OCI-LY1 (cell line): ENCODE data around the gene GSX1.

Experiments
- H2AFZ ChIP-seq: fragments of 200-600 bp; sonication (generic), shearing (Covaris generic); 2 replicates; pipeline ENCODE4 v1.6.0; 2014; ENCODE audit warnings: antibody characterized with exemption, mild to moderate bottlenecking, low read length
- H3F3A ChIP-seq: fragments of 200-600 bp; sonication (generic), shearing (Covaris generic); 2 replicates; pipeline ENCODE4 v1.6.0; 2014; ENCODE audit warnings: mild to moderate bottlenecking, antibody characterized with exemption, low read length, moderate library complexity; ENCODE audit not compliant: insufficient read depth
- H3K27ac ChIP-seq: fragments of 200-600 bp; sonication (generic); 2 replicates; pipeline ENCODE4 v1.5.1; 2014; ENCODE audit warnings: low read length, mixed run types, mild to moderate bottlenecking, low read depth; ENCODE audit not compliant: poor library complexity, severe bottlenecking
- H3K27me3 ChIP-seq: fragments of 200-600 bp; sonication (generic); 2 replicates; pipeline ENCODE4 v1.6.0; 2014; ENCODE audit warnings: antibody characterized with exemption, mild to moderate bottlenecking, low read length, moderate library complexity; ENCODE audit not compliant: insufficient read depth
- H3K36me3 ChIP-seq: fragments of 200-600 bp; sonication (generic); 2 replicates; pipeline ENCODE4 v1.6.1; 2014; ENCODE audit warnings: mild to moderate bottlenecking, antibody characterized with exemption, low read length, moderate library complexity, mixed read lengths; ENCODE audit not compliant: insufficient read depth
- H3K4me1 ChIP-seq: fragments of 200-600 bp; sonication (generic); 2 replicates; pipeline ENCODE4 v1.5.1; 2014; ENCODE audit warnings: mild to moderate bottlenecking, low read length, moderate library complexity; ENCODE audit not compliant: insufficient read depth, severe bottlenecking
- H3K4me2 ChIP-seq: fragments of 200-600 bp; sonication (generic), shearing (Covaris generic); 2 replicates; pipeline ENCODE4 v1.6.1; 2014; ENCODE audit warnings: low read length
- H3K4me3 ChIP-seq: fragments of 200-600 bp; sonication (generic); 2 replicates; pipeline ENCODE4 v1.5.1; 2014; ENCODE audit warnings: low read length, low read depth, mild to moderate bottlenecking, mixed read lengths; ENCODE audit not compliant: poor library complexity, severe bottlenecking
- H3K79me2 ChIP-seq: fragments of 200-600 bp; shearing (Covaris generic); 2 replicates; pipeline ENCODE4 v1.6.1; 2016; ENCODE audit warnings: mixed run types, low read length, mixed read lengths; ENCODE audit not compliant: insufficient read depth
- H3K9ac ChIP-seq: fragments of 200-600 bp; sonication (generic), shearing (Covaris generic); 2 replicates; pipeline ENCODE4 v1.6.1; 2014; ENCODE audit warnings: mild to moderate bottlenecking, low read length, mixed read lengths
- H3K9me2 ChIP-seq: fragments of 200-600 bp; sonication (generic), shearing (Covaris generic); 2 replicates; pipeline ENCODE4 v1.6.1; 2014; ENCODE audit warnings: low read depth, mild to moderate bottlenecking, low read length, mixed read lengths
- H3K9me3 ChIP-seq: fragments of 200-600 bp; shearing (Covaris generic); 2 replicates; pipeline ENCODE4 v1.6.1; 2014; ENCODE audit warnings: low read length, mixed read lengths
- H4K20me1 ChIP-seq: fragments of 200-600 bp; sonication (generic), shearing (Covaris generic); 2 replicates; pipeline ENCODE4 v1.6.0; 2016; ENCODE audit warnings: mild to moderate bottlenecking, low read length; ENCODE audit not compliant: insufficient read depth
- EZH2 ChIP-seq: fragments of 200-600 bp; sonication (generic), shearing (Covaris generic); IDR thresholded peaks from 2 replicates; pipeline ENCODE4 v1.8.0; 2017; ENCODE audit warnings: borderline replicate concordance, mixed run types, mild to moderate bottlenecking, antibody characterized with exemption, low read length, moderate library complexity, mixed read lengths
- TF ChIP-seq, protein P1 (sequence below): fragments of 200-600 bp; sonication (generic), shearing (Covaris generic); IDR thresholded peaks from 2 replicates; pipeline ENCODE4 v1.5.1; 2017; ENCODE audit warnings: mild to moderate bottlenecking, antibody characterized with exemption, low read length, moderate library complexity, mixed read lengths

GSX1 gene

DNA sequence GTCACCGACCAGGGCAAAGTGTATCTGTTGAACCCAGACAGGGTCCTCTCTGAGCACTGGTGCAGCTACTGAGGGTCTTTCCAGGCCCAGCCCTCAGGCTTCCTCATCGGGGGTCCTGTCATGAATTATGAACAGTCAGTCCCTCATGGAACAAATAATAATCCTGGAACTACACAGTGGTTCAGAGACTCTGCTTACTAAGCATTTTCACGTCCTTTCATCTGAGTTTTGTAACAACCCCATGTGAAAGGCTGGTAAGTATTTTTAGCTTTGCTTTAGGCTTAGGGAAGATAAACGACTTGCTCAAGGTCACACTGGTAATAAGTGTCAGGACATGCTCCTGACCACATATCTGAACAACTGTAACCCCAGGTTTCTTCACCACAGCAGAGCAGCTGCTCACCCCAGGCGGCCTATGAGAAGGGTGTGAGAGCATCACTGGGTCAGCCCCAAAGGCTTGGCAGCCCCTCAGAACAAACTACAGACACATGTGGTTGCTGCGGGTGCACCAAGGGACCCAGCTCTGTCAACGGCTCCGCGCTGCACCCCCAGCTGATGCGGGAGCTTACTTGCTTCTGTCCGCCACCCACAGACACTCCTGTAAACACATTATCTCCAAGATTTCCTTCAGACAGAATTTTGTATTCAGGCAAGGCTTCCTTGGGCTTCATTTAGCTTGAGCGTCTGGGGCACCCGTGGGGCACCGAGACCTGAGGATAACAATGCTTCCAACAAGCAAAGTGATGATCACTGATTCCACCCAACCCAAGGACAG lies 19.4 kb upstream of the GSX1 start:
- H3K79me2 ChIP-seq: no peaks in the 10 kb centered on the region
- H2AFZ ChIP-seq: no peak overlapping the region
- no peak overlapping the region for H3K9ac ChIP-seq
- TF ChIP-seq, protein P1, sequence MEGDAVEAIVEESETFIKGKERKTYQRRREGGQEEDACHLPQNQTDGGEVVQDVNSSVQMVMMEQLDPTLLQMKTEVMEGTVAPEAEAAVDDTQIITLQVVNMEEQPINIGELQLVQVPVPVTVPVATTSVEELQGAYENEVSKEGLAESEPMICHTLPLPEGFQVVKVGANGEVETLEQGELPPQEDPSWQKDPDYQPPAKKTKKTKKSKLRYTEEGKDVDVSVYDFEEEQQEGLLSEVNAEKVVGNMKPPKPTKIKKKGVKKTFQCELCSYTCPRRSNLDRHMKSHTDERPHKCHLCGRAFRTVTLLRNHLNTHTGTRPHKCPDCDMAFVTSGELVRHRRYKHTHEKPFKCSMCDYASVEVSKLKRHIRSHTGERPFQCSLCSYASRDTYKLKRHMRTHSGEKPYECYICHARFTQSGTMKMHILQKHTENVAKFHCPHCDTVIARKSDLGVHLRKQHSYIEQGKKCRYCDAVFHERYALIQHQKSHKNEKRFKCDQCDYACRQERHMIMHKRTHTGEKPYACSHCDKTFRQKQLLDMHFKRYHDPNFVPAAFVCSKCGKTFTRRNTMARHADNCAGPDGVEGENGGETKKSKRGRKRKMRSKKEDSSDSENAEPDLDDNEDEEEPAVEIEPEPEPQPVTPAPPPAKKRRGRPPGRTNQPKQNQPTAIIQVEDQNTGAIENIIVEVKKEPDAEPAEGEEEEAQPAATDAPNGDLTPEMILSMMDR: no peak
- TF ChIP-seq EZH2: no peak
- no peaks in the 10 kb centered on the region for H3K36me3 ChIP-seq
- no peak overlapping the region for H3K4me3 ChIP-seq
- H3K27ac ChIP-seq: no peak overlapping the region
- no peaks in the 10 kb centered on the region for H3K9me2 ChIP-seq
- H4K20me1 ChIP-seq: no peaks in the 10 kb centered on the region
- H3F3A ChIP-seq: no peaks in the 10 kb centered on the region
- no peaks in the 10 kb centered on the region for H3K4me1 ChIP-seq
- no peaks in the 10 kb centered on the region for H3K27me3 ChIP-seq
- H3K9me3 ChIP-seq: no peaks in the 10 kb centered on the region
- no peak overlapping the region for H3K4me2 ChIP-seq

DNA sequence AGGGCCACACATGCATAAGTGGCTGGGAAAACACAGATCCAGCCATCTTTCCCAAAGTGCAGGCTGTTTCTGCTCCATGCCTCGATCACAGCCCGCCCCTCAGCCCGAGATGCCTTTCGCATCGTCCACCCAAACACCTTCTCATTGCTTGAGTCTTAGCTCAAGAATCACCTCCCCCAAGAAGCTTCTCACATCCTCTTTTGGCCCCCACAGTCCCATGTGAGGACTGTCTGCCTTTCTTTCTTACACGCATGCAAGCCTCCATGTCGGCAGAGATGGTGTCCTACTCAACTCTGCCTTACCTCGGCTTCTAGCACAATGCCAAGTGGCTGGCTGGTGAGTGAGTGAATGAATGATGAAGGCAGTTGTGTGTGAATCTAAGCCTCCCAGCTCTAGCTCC lies 18.1 kb upstream of the GSX1 start:
- H3K4me1 ChIP-seq: no peaks in the 10 kb centered on the region
- no peaks in the 10 kb centered on the region for H3F3A ChIP-seq
- no peak overlapping the region for H3K9ac ChIP-seq
- H3K9me3 ChIP-seq: no peaks in the 10 kb centered on the region
- no peaks in the 10 kb centered on the region for H3K9me2 ChIP-seq
- no peak overlapping the region for H3K4me3 ChIP-seq
- H3K4me2 ChIP-seq: no peak overlapping the region
- H3K36me3 ChIP-seq: no peaks in the 10 kb centered on the region
- TF ChIP-seq, protein P1: no peak
- TF ChIP-seq EZH2: no peak
- no peaks in the 10 kb centered on the region for H3K79me2 ChIP-seq
- H3K27me3 ChIP-seq: no peaks in the 10 kb centered on the region
- no peak overlapping the region for H2AFZ ChIP-seq
- H4K20me1 ChIP-seq: no peaks in the 10 kb centered on the region
- no peak overlapping the region for H3K27ac ChIP-seq

DNA sequence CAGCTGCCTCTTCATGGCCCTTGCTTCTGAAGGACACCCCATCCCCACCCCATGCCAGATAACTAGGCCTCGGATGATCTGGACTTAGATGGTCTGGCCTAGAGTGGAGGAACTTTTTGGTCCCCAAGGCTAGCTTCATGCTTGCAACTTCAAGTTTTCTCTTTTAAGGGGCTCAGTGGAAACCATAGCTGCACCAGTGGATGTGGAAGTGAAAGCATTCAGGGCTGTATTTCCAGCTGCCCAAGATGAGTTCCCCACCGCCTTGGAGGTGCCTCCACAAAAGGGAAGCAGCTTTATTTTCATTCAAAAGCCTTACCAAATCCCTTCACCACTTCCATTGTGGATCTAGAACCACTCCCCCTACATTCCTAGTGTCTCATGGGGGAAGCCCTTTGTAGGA lies 17.6 kb upstream of the GSX1 start:
- no peak overlapping the region for H3K4me2 ChIP-seq
- TF ChIP-seq EZH2: no peak
- TF ChIP-seq, protein P1: no peak

More for the DNA sequence above, 17.6 kb upstream of the GSX1 start:
- H3K79me2 ChIP-seq: no peaks in the 10 kb centered on the region
- H4K20me1 ChIP-seq: no peaks in the 10 kb centered on the region
- H3K4me1 ChIP-seq: no peaks in the 10 kb centered on the region
- H3F3A ChIP-seq: no peaks in the 10 kb centered on the region
- no peak overlapping the region for H2AFZ ChIP-seq
- H3K9me3 ChIP-seq: no peaks in the 10 kb centered on the region
- H3K27ac ChIP-seq: no peak overlapping the region
- H3K9ac ChIP-seq: no peak overlapping the region
- no peaks in the 10 kb centered on the region for H3K36me3 ChIP-seq
- no peaks in the 10 kb centered on the region for H3K27me3 ChIP-seq
- H3K9me2 ChIP-seq: no peaks in the 10 kb centered on the region
- H3K4me3 ChIP-seq: no peak overlapping the region
